ENCODE results near the gene RNASE13.

DNA sequence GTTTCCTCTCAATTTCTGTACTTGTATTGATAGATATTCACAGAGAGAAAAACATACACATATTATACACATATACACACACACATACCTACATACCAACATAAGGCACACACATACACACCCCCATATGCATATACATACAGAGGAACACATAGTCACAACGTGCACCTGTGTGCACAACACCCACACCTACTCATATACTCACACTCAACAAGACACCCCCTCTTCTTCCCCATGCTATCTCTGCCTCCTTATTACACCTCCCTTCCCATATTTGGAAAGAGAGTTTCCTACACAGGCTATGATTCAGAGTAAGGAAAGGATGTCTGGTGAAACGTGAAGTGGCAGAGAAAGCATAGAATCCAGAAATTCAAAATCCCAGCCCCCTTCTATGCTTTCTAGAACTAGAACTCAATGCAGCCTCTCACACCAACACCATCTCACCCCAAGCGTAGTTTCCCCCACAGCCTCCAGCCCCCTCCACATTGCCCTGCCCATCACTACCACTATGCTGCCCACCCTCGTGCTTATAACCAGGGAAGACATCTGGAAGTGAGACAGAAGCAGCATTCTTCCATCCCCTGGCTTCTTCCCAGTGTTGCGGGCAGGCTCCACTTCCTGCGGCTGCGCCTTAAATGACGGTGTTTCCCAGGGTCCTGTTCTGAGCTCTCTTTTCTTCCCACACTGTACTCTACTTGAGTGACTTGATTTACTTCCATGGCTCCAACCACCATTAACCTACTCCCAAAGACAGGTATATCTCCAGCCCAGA is 25.4 kb upstream of the RNASE13 start:
- TF ChIP-seq, protein P1, sequence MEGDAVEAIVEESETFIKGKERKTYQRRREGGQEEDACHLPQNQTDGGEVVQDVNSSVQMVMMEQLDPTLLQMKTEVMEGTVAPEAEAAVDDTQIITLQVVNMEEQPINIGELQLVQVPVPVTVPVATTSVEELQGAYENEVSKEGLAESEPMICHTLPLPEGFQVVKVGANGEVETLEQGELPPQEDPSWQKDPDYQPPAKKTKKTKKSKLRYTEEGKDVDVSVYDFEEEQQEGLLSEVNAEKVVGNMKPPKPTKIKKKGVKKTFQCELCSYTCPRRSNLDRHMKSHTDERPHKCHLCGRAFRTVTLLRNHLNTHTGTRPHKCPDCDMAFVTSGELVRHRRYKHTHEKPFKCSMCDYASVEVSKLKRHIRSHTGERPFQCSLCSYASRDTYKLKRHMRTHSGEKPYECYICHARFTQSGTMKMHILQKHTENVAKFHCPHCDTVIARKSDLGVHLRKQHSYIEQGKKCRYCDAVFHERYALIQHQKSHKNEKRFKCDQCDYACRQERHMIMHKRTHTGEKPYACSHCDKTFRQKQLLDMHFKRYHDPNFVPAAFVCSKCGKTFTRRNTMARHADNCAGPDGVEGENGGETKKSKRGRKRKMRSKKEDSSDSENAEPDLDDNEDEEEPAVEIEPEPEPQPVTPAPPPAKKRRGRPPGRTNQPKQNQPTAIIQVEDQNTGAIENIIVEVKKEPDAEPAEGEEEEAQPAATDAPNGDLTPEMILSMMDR (IDR thresholded peaks at IDR 0.05), result no peak
- TF ChIP-seq POLR2A (IDR thresholded peaks at IDR 0.05), result no peak
- TF ChIP-seq POLR2AphosphoS5 (IDR thresholded peaks at IDR 0.05), result no peak
- no peak for TF ChIP-seq EP300 (IDR thresholded peaks at IDR 0.05)

Data from suprapubic skin (tissue), 4 donors.